22Rv1 (cell line): ENCODE measurements around the gene HPSE2.

Experiments
- CTCF ChIP-seq: fragments of 450-650 bp; IDR thresholded peaks from 2 replicates; pipeline ENCODE4 v1.5.1; 2017; ENCODE audit warnings: mild to moderate bottlenecking
- ZFX ChIP-seq: fragments of 450-650 bp; IDR thresholded peaks from 2 replicates; pipeline ENCODE4 v1.6.1; 2017; ENCODE audit warnings: antibody characterized with exemption, borderline replicate concordance

GRCh38 chr10:98627711-98628110 is 607.9 kb downstream of the HPSE2 start:
- TF ChIP-seq CTCF (no peak), ZFX (no peak)
